GM13977 (cell line): ENCODE measurements around the gene CACNA1D.

Source experiments
- DNase-seq: peaks from one replicate; pipeline ENCODE4 v3.0.0; 2012; ENCODE audit warnings: low spot score
- in situ Hi-C: fragments of 300-500 bp; cut with MboI; formaldehyde crosslinking; loops from one replicate; pipeline ENCODE4 v1.12.0; 2022; ENCODE audit warnings: low sequenced_read_pairs, low pct_unique_long_range_greater_than_20kb, mixed read lengths, inconsistent platforms; ENCODE audit not compliant: unreplicated experiment
- TF ChIP-seq, protein P1 (sequence below): IDR thresholded peaks from 2 replicates; pipeline ENCODE4 v1.5.1; 2012; ENCODE audit warnings: mild to moderate bottlenecking, control low read depth; ENCODE audit not compliant: insufficient read depth; ENCODE audit errors: extremely low read depth, missing control alignments

CACNA1D gene

DNA sequence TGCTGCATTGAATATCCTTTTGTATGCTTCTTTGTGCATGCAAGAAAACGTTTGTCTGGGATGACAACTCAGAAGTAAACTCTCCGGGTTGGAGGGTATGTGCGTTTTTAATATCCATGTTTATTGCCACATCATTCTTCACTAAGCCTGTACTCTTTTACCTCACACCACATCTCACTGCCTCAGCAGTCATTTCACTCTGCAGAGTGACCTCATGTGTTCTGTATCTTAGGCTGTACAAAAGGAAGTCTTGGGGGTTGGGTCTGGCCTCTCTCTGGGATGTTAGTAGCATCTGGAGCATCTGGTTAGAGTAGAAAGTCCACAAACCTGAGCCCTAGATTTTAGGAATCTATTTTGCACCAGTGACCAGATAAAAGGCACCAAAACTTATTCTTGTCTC is 16.1 kb downstream of the CACNA1D start:
- no peak for DNase-seq
- TF ChIP-seq, protein P1, sequence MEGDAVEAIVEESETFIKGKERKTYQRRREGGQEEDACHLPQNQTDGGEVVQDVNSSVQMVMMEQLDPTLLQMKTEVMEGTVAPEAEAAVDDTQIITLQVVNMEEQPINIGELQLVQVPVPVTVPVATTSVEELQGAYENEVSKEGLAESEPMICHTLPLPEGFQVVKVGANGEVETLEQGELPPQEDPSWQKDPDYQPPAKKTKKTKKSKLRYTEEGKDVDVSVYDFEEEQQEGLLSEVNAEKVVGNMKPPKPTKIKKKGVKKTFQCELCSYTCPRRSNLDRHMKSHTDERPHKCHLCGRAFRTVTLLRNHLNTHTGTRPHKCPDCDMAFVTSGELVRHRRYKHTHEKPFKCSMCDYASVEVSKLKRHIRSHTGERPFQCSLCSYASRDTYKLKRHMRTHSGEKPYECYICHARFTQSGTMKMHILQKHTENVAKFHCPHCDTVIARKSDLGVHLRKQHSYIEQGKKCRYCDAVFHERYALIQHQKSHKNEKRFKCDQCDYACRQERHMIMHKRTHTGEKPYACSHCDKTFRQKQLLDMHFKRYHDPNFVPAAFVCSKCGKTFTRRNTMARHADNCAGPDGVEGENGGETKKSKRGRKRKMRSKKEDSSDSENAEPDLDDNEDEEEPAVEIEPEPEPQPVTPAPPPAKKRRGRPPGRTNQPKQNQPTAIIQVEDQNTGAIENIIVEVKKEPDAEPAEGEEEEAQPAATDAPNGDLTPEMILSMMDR = no peak
- in situ Hi-C loops = no loop called here

DNA sequence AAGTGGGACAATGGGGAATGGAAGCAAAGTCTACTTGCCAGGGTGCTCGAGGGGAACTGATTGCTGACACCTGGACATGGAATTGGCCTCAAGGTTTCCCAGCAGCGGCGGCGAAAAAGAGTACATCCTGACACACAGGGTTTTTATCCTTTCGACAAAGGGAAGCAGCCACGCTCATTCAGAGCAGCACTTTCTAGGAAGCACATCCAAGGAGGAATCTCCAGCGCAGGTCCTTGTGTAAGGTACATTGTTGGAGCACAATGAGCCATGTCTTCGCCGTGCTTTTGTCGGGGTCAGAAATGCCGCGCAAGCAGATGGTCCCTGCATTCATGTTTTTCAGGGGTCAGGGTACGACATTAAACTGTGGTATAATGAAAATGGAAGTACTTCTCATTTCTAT is 16.8 kb downstream of the CACNA1D start:
- TF ChIP-seq, protein P1 = no peak
- in situ Hi-C loops = no loop called here
- no peak for DNase-seq

DNA sequence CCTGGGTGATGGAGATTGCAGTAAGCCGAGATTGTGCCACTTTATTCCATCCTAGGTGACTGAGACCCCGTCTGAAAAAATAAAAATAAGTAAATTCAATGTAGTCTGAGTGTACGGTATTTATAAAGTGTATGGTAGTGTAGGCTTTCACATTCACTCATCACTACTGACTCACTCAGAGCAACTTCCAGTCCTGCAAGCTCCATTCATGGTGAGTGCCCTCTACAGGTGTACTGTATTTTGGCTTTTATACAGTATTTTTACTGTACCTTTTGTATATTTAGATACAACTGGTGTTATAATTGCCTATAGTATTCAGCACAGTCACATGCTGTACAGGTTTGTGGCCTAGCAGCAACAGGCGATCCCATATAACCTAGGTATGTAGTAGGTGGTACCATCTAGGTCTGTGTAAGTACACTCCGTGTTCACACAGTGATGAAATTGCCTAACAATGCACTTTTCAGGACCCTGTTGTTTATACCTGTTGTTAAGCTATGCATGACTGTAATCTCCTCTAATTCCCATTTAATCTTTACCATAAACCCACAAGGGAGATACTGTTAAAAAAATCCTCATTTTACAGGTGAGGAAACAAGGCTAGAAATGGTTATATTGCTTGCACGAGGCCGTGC is 19.3 kb downstream of the CACNA1D start:
- peak; percentile 37 for DNase-seq
- TF ChIP-seq, protein P1 = peak; percentile 38
- in situ Hi-C loops = no loop called here

DNA sequence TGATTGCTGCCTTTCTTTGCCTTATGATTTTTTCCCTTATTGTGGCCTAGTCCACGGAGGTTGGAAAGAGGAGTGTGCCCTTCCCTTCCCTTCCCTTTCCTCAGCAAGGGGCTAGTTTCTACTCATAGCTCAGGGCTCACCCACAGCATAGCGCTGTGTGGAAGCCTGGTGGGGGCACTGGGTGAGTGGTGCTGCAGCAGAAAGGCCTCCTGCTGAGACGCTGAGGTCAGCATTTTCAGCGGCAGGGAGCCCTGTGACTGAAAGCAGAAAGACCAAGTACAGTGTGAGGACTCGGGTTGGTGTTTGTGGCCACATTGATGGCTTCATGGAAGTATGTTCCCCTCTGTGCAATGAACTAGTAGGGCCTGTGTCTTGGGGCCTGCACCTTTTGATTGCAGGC is 21.9 kb downstream of the CACNA1D start:
- TF ChIP-seq, protein P1 = no peak
- in situ Hi-C loops = no loop called here
- DNase-seq = no peak

DNA sequence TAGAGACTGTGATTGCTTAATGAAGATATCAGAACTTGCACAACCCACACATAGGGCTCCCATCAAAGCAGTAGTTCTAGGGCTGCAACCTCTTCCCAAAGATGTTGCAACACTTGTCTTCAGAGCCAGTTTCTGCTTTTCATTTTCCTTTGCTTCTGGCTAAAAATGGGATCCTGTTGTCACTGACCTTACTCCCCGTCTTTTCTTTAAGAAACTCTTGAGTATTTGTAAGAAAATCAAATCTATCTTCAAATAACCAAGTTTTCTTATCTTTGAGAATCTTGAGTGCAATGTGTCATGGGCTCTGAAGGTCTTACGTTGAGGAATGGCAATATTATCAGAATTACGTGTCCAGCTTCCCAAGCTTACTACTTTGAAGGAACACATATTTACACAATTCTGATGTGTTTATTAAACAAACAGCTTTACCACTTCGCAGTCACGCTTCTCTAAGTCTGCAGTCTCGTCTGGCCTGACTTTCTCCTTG is 24.1 kb downstream of the CACNA1D start:
- DNase-seq = no peak
- TF ChIP-seq, protein P1 = no peak
- in situ Hi-C loops = no loop called here

DNA sequence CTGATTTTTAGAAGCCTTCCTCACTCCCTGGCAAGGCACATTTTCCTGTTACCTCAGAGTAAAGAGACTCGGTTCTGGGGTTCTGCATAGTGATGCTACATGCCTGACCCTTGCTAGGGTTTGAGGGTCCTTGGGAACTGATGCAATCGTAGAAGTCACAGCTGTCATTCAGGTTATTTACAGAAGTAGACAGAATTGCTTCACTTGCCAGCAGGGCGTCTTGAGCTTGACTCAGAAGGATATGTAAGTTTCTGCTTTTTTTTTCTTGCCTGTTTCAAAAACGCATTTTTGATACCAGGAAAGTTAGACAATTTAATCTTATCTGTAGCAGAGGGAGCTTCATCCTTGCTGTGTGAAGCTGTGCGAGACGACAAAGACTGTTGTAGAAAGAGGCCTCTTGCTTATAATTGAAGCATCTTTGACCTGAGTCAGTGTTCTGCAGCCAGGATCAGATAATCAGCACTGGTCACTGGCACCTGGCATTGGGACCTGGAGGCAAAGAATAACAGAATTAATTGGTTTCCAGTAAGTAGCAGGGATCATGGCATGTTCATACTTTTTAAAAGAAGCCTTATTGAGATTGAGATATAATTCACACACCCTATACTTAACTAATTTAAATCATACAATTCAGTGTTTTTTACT is 24.8 kb downstream of the CACNA1D start:
- TF ChIP-seq, protein P1 = no peak
- in situ Hi-C loops = no loop called here
- no peak for DNase-seq
